HK-2 (cell line): ENCODE results near the gene APCDD1.
"Not testable (repeated sequence)": the region's sequence is repeated elsewhere in the genome, so short reads cannot be mapped to it uniquely, and the experiment has no call there.

ENCODE experiments used
- DNase-seq: peaks from one replicate; pipeline ENCODE4 v3.0.0-alpha.2; 2018; ENCODE audit not compliant: unreplicated experiment

APCDD1 gene

DNA sequence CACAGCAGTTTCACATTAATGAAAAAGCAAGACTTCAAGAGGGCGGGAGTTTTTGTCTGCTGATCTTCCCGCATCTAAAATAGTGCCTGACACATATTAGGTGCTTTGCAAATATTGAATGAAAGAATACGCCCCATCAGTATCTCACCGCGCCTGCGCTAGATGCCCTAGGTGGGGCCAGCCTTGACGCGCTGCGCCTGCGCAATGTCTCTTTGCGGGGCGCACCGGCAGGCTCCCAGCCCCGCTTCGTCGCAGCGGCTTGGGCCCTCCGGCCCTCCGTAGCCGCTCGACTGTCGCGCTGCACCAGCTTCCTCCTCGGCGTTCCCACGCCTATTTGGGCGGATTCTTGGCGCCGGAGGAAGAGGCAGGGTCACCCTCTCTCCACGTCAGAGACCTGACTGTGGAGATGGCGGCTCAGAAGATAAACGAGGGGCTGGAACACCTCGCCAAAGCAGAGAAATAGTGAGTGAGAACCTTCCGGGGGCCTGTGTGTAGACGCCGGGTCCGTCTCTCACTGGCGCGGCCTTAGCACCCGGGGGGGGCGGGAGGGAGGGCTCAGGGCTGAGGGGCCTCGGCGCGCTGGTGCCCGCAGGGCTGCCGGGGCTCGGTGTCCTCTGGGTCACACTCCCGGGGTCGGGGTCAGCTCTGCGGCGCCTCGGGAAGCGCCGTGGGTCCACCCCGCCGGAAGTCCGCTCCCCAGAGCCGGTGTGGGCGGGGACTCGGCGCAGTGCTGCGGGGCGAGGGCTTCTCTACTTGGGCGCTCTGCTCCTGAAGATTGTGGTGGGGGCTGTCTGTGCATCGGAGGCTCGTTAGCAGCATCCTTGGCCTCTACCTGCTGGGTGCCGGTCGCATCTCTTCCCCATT, 71.5 kb downstream of the APCDD1 start, which contains the start of gene NAPG:
TSS of gene NAPG (plus strand) at position 331 of the 864 bp plus-strand sequence. CDS start at position 407, 76 bp downstream.
- DNase-seq: peak; percentile 78

DNA sequence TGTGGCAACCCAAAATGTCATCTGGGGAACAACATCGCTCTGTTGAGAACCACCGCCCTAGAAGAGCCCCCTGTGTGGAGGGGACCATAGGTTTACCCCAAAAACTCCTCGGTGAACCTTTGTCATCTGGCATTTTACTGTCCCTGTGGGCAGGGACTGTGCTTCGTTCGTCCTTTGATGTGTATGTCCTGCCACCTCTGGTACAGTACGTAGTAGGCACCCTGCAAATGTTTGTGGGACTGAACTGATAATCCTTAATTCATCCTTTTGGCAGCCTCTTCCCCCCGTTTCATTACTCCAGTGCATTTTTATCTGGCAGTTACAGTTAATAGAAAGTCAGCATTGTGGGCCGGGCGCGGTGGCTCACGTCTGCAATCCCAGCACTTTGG, 72.1 kb downstream of the APCDD1 start:
- DNase-seq: no peak

DNA sequence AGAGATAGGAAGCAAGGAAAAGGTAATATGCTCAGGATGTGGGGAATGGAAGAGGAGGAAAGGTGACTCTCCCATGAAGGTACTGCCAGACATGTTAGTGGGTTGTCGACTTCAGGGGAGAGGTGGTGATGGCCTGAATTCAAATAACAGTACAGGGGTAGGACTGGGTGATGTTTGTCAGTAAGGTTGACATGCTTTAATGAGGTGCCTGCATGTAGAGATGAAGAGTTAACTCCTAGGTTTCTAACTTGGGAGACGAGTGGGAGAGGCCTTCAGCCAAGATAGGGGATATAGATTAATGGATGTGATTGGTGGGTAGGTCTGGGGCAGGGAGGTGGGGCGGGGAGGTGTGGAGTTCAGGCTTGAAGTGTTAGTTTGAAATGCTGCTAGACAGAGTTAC, 74.0 kb downstream of the APCDD1 start:
- no peak for DNase-seq

DNA sequence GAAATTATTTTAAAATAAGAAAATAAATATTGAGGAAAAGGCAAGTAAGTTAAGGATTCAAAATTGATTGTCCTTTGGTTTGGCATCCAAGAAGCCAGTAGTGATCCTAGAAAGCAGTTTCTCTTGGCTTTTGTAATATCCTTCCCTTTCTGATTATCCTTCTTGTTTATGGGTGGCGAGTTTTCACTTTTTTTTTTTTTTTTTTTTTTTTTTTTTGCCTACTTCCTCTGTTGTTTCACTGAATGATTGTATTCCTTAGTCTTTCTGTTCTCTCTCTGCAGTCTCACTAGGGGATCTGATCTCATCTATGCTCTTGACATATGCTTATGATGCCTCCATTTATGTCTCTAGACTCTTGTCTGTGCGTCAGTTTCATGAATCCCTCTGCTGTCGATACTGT, 75.6 kb downstream of the APCDD1 start:
- no peak for DNase-seq

DNA sequence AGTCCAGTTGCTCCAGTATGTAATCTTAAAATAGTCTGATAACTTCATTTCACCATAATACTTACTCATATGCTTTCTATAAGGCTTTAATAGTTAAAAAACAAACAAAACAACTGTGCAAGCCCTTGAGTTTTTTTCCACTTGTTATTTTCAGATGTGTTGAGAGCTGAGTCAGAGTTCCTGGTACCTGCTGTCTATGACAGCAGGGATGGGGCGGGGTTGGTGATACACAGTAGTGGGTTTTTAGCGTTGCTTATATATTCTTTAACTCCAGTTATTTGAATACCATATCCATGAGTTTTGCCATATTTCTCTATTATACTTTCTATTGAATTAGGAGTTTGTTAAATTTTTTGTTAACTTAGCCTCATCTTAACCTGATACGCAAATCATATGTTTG, 76.4 kb downstream of the APCDD1 start:
- DNase-seq: no peak

DNA sequence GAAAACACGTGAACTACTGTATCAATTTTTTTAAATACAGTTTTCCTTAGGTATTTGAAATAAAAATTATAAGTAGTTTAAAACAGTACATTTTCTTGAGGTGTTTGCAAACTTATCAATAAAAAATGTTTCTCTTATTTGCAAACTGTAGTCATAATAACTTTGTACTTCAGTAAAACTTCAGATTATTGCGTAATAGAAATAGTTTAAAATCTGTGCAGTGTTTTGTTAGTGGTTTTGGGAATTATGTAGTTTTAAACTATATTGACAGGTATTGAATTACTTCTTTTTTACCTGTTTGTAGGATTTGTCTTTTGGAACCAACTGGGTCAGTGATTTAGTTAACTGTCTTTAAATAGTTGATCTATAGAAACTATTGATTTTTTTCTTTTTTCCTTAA, 78.7 kb downstream of the APCDD1 start:
- no peak for DNase-seq

DNA sequence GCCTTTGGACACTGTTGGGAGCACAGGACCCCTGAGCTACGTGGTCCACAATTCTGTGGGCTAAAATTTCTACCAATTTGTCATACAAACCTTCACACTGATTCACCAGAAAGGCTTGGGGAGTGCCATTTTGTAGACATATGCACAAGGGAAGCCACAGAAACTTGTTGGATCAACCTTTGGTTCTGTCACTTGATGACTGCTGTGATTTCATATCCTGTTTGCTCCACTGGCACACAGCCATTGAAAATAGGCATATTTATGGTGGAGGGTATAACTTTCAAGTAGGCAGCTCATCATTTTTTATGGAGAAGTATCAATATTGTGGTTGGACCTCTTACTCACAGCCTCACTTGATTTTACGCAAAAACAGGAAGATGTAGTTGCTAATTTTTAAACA, 81.8 kb downstream of the APCDD1 start:
- no peak for DNase-seq

DNA sequence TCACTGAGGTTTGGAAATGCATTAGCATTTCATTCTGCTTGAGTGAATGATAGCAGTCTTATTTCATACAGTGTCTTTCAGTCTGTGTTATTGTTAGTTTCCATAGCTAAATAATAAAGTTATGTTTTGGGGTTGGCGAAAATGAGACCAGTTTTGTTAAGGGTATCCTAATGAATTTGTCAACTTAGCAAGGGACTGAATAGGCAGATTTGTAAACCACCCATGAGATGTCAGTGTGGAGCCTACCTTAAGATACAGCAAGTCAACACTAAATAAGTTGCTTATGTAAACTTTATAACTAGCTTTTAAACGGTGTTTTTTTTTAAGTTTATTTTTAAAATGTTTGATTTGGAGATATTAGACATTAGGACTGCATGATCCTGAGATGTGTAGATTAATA, 83.3 kb downstream of the APCDD1 start:
- no peak for DNase-seq

DNA sequence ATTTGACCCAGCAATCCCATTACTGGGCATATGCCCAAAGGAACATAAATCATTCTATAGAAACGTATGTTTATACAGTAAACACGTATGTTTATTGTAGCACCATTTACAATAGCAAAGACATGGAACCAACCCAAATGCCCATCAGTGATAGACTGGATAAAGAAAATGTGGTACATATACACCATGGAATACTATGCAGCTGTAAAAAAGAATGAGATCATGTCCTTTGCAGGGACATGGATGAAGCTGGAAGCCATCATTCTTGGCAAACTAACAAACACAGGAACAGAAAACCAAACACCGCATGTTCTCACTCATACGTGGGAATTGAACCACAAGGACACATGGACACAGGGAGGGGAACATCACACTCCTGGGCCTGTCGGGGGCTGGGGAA, 84.7 kb downstream of the APCDD1 start:
- not testable (repeated sequence) for DNase-seq
